NCI-H2171 (cell line): Measurements from ENCODE around the gene OPHN1.

ENCODE experiments used
- DNase-seq: peaks from one replicate; lab custom pipeline; 2025; lab: John Stamatoyannopoulos, UW

OPHN1 gene

GRCh38 chrX:68433155-68433980, at the start of gene OPHN1:
Gene OPHN1 (minus strand): TSS chrX:68433495. CDS start chrX:68433020, 475 bp downstream.
- peak; percentile 20 for DNase-seq

GRCh38 chrX:68480969-68481368, 47.7 kb upstream of the OPHN1 start:
- no peak for DNase-seq

DNA sequence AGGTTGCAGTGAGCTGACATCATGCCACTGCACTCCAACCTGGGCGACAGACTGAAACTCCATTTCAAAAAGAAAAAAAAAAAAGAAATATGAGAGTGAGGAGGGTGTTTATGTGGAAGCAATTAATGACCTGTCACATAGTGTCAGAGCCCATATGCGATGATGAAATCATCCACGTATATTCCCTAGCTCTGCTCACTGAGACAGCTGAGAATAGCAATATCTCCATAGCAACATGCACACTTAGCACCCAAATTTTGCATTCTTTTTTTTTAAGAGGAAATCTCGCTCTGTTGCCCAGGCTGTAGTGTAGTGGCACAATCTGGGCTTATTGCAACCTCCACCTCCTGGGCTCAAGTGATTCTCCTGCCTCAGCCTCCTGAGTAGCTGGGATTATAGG, 31.5 kb upstream of the OPHN1 start:
- DNase-seq: no peak

DNA sequence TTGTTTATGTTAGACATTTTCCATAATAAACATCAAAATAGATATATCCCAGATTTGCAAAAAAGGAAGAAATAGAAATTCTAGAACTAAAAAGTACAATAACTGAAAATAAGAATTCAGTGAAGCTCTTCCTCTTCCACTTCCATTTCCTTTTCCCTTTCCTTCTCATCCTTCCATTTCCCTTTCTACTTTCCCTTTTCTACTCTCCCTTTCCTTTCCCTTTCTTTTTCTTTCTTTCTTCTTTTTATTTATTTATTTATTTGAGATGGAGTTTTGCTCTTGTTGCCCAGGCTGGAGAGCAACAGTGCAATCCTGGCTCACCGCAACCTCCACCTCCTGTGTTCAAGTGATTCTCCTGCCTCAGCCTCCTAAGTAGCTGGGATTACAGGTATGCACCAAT, 30.6 kb upstream of the OPHN1 start:
- DNase-seq: no peak

DNA sequence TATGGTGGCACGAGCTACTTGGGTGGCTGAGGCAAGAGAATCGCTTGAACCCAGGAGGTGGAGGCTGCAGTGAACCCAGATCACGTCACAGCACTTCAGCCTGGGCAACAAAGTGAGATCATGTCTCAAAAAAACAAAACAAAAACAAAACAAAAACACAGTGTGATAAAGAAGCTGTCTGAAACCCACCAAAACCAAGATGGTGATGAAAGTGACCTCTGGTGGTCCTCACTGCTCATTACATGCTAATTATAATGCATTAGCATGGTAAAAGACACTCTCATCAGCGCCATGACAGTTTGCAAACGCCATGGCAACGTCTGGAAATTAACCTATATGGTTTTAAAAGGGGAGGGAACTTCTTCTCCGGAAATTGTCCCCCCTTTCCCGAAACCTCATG, 29.4 kb upstream of the OPHN1 start:
- DNase-seq: peak; percentile 1

DNA sequence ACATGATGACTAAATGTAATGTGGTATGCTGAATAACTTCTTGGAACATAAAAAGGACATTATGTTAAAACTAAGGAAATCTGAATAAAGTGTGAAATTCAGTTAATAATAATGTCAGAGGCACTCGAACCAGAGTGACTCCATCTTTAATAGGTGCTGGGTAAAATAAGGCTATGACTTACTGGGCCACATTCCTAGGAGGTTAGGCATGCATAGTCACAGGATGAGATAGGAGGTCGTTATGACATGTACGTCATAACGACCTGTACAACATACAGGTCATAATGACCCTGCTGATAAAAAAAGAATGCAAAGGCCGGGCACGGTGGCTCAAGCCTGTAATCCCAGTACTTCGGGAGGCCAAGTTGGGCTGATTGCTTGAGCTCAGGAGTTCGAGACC, 28.9 kb upstream of the OPHN1 start:
- DNase-seq: no peak

GRCh38 chrX:68461576-68461975, 28.3 kb upstream of the OPHN1 start:
- DNase-seq: no peak

DNA sequence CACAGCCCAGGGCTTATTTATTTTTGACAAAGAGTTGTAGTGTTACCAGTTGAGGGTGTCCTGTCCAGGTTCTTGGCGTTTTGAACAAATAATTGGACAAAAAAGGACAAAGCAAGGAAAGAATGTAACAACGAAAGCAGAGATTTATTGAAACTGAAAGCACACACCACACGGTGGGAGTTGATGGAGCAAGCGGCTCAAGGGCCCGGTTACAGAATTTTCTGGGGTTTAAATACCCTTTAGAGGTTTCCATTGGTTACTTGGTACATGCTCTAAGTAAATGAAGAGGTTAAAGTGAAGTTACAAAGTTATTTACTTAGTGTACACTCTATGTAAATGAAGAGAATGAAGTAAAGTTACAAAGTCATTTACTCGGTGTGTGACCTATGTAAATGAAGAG, 27.8 kb upstream of the OPHN1 start:
- no peak for DNase-seq

GRCh38 chrX:68455151-68455510, 21.8 kb upstream of the OPHN1 start:
- DNase-seq: no peak

- no peak for DNase-seq
Observed at GRCh38 chrX:68454476-68455150, 21.3 kb upstream of the OPHN1 start.

GRCh38 chrX:68451720-68452119, 18.4 kb upstream of the OPHN1 start:
- DNase-seq: no peak

DNA sequence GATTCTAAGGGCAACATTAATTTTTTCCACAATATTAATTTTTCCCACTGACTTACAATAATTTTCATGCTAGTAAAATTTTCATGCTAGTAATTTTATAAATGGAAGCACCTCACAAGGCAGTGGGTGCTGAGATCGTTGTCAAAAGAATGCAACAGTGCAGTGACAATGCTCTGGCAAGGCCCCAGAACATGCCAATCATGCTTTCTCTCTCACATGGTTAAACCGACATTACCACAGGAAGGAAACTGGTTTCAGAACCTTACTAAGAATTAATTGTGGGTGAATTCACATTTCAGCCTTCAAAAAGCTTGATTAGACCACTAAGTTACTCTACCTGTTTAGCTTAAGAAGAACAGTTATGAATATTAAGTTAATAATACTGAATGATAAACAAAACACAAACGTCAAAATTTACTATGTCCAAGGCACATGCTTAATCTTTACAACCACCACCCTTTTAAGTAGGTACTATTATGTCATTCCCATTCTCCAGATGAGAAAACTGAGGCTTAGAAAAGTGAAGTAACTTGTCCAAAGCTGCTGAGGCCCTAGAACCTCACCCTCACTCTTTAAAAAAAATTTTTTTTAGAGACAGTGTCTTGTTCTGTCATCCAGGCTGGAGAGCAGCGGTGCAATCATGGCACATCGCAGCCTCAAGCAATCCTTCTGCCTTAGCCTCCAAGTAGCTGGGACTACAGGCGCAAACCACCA, 10.0 kb upstream of the OPHN1 start:
- no peak for DNase-seq

DNA sequence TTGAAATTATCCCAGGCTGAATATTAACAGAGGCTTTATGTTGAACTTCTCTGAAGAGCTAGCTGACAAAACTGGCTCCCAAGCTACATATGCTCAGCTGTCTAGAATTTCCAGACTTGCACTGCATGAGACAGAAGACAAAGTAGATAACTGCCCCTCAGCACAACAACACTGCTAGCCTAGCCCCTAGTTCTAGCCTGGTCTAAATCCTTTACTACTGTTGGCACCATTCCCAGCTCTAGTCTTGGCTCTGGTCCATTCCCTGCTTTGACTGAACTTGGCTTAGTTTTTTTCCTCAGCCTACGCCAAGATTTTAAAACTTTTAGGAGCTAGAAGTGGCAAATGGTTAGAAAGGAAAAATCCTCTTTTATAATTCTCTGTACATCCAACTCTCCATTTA, 7.6 kb upstream of the OPHN1 start:
- peak; percentile 1 for DNase-seq

- no peak for DNase-seq
Observed at GRCh38 chrX:68440442-68440841, 7.1 kb upstream of the OPHN1 start.

- no peak for DNase-seq
Observed at GRCh38 chrX:68439341-68439740, 6.0 kb upstream of the OPHN1 start.

DNA sequence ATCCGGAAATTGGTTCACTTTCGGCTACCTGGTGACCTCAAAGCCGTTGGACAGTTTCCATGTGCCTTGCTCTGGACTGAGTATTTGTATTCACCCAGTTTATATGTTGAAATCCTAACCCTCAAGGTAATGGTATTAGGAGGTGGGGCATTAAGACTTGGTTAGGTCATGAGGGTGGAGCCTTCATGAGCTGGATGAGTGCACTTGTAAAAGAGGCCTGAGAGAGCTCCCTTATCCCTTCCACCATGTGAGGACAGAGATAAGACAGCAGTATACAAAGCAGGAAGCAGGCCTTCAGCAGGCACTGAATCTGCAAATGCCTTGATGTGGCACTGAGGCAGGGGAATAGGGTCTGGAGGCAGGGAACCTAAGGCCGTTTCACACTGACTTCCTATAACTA, 5.3 kb upstream of the OPHN1 start:
- DNase-seq: no peak

- DNase-seq: no peak
Observed at GRCh38 chrX:68433981-68434299, 645 bp upstream of the OPHN1 start.

- DNase-seq: no peak
Observed at GRCh38 chrX:68432648-68433047, 647 bp downstream of the OPHN1 start.

DNA sequence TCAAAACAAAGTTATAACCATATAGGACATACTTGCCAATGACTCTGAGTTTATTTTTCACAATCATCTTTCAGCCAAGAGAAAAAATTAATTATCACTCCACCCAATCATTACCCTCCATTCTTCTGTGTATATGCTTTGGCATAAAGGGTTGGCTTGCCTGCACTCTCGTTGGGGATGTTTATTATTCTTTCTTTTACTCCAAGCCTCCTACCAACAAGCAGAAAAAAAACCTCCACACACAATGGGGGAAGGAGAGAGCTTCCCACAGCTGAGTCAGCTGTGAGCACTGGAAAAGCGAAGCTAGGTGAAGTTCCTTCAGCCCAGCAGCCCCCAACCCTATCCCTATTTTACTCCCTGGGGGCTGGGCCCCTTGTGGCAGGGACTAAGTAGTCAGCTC, 1.5 kb downstream of the OPHN1 start:
- DNase-seq: no peak

- DNase-seq: no peak
Observed at GRCh38 chrX:68429216-68429615, 4.1 kb downstream of the OPHN1 start.

GRCh38 chrX:68428431-68428830, 4.9 kb downstream of the OPHN1 start:
- no peak for DNase-seq

DNA sequence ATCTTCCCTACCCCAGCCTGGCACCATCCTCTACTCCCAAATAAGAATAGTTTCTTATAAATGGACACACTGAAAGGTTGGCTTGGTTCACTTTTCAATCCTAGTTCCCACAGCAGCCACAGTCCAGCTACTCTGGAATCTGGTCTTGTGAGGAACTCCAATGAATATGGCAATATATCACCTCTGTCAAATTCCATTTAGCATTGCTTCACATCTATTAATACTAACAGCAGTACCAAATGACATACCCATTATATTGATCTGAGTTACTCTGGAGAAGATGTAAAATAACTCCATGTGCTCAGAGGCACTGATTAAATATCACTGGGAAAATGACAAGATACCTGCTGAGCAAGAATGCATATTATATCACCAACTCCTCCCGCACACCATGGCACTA, 8.6 kb downstream of the OPHN1 start:
- no peak for DNase-seq

DNA sequence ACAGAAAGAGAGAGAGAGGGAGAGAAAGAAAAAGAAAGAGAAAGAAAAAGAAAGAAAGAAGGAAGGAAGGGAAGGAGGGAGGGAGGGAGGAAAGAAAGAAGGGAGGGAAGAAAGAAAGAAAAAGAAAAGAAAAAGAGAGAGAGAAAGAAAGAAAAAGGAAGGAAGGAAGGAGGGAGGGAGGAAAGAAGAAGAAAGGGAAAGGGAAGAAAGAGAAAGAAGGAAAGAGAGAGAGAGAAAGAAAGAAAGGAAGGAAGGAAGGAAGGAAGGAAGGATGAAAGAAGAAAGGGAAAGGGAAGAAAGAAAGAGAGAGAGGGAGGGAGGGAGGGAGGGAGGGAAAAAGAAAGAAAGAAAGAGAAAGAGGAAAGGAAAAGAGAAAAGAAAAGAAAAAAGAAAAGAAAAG, 10.8 kb downstream of the OPHN1 start:
- DNase-seq: no peak
